K562 (cell line): ENCODE measurements around the gene GAPT. TPM values are rescaled to one million over a fixed set of nuclear protein-coding genes. Genes with fewer than 3 reads are reported as not detected.
A peak's percentile ranks its signal among the peaks of the same experiment; 100 is the strongest.

Experiments used
- ATAC-seq: fragments of 200-7000 bp; cut with Tn5 transposase; 3 replicates; pipeline ENCODE4 v1.9.1; 2020; ENCODE audit warnings: moderate library complexity
- Bru-seq: library from RNA; stranded (reverse); fragments of 400-500 nt; gene quantifications from one replicate; lab custom pipeline; 2021; lab: Mats Ljungman, UMichigan
- BruChase-seq, 2 experiments: library from RNA; stranded (reverse); fragments of 400-500 nt; gene quantifications; one replicate each; lab custom pipeline; 2021; lab: Mats Ljungman, UMichigan
- BruUV-seq: library from RNA; stranded (reverse); fragments of 400-500 nt; replicated peaks from 2 replicates; lab custom pipeline; 2021; lab: Mats Ljungman, UMichigan
- CTCF ChIA-PET: fragments of 300-600 bp; formaldehyde crosslinking; extraction: SDS; loops from one replicate; lab custom pipeline; 2021; ENCODE audit warnings: low intra/inter-chr PET ratio; lab: Yijun Ruan, JAX
- POLR2A ChIA-PET: fragments of 300-600, 350-650 bp; sonication (Branson Sonifier 250); formaldehyde crosslinking; extraction: SDS; loops from one replicate; lab custom pipeline; 2021; ENCODE audit warnings: antibody characterized with exemption, inconsistent platforms; lab: Yijun Ruan, JAX
- DNase-seq, 4 experiments: peaks; one replicate each; pipeline versions ENCODE4 v3.0.0 to v3.0.0-alpha.2; 2011 to 2018; ENCODE audit warnings: low spot score in 3 of 4, mixed read lengths in 3 of 4; ENCODE audit errors: extremely low read depth in 1 of 4
- FAIRE-seq: peaks from 2 replicates; lab custom pipeline; 2011; peaks lifted over from hg19 to GRCh38; lab: Jason Lieb, UNC
- H2AFZ ChIP-seq: 2 replicates; pipeline ENCODE4 v1.6.0; 2011; ENCODE audit warnings: low read depth, low read length, control low read depth, inconsistent platforms
- H3K27ac ChIP-seq: fragments of 200-600 bp; 3 replicates; pipeline ENCODE4 v1.8.0; 2011; ENCODE audit warnings: low read depth, mild to moderate bottlenecking, control low read depth, inconsistent platforms, low read length, moderate library complexity, mixed read lengths; ENCODE audit errors: extremely low read depth
- H3K27me3 ChIP-seq, 2 experiments: fragments of 300-600 bp in 1 of 2; 2 replicates in 1 of 2; 3 replicates in 1 of 2; pipeline versions ENCODE4 v1.6.0 to v1.8.0; 2011; ENCODE audit warnings: inconsistent platforms in 2 of 2, low read length in 2 of 2, mild to moderate bottlenecking in 1 of 2, mixed read lengths in 1 of 2, moderate library complexity in 1 of 2; ENCODE audit not compliant: control insufficient read depth in 2 of 2, insufficient read depth in 2 of 2
- H3K36me3 ChIP-seq: fragments of 300-600 bp; 3 replicates; pipeline ENCODE4 v1.8.0; 2011; ENCODE audit warnings: mild to moderate bottlenecking, low read length, inconsistent platforms; ENCODE audit not compliant: control insufficient read depth, insufficient read depth
- H3K4me1 ChIP-seq, 2 experiments: fragments of 200-600 bp in 1 of 2; replicated peaks in 1 of 2; 2 replicates in 1 of 2; 3 replicates in 1 of 2; pipeline versions ENCODE4 v1.5.1 to v1.8.0; 2011; ENCODE audit warnings: inconsistent platforms in 2 of 2, low read length in 2 of 2, mild to moderate bottlenecking in 1 of 2, mixed read lengths in 1 of 2, moderate library complexity in 1 of 2; ENCODE audit not compliant: control insufficient read depth in 2 of 2, insufficient read depth in 2 of 2
- H3K4me2 ChIP-seq: 2 replicates; pipeline ENCODE4 v1.6.1; 2011; ENCODE audit warnings: low read length, control low read depth, inconsistent platforms, mixed read lengths; ENCODE audit not compliant: insufficient read depth
- H3K4me3 ChIP-seq: fragments of 200-600 bp; sonication (generic), shearing (Covaris generic); 2 replicates; pipeline ENCODE4 v1.5.1; 2016; ENCODE audit warnings: control low read depth, inconsistent platforms
- H3K79me2 ChIP-seq: fragments of 200-600 bp; 3 replicates; pipeline ENCODE4 v1.8.0; 2011; ENCODE audit warnings: low read length, inconsistent platforms; ENCODE audit not compliant: control insufficient read depth, insufficient read depth
- H3K9ac ChIP-seq, 2 experiments: 2 replicates each; pipeline versions ENCODE4 v1.6.0 to v1.6.1; 2011; ENCODE audit warnings: low read depth in 2 of 2, low read length in 2 of 2, control low read depth in 1 of 2, inconsistent platforms in 1 of 2, mild to moderate bottlenecking in 1 of 2, mixed read lengths in 1 of 2; ENCODE audit not compliant: insufficient read depth in 1 of 2
- H3K9me1 ChIP-seq: one replicate; pipeline ENCODE4 v1.6.0; 2011; ENCODE audit warnings: inconsistent platforms, mild to moderate bottlenecking, low read length, moderate library complexity; ENCODE audit not compliant: control insufficient read depth, insufficient read depth
- H3K9me3 ChIP-seq: replicated peaks from 2 replicates; pipeline ENCODE4 v1.5.1; 2011; ENCODE audit warnings: low read depth, low read length, inconsistent platforms; ENCODE audit not compliant: control insufficient read depth, insufficient read depth
- H4K20me1 ChIP-seq: replicated peaks from 2 replicates; pipeline ENCODE4 v1.6.1; 2011; ENCODE audit warnings: low read length, inconsistent platforms, mixed read lengths; ENCODE audit not compliant: control insufficient read depth, insufficient read depth
- CBX3 ChIP-seq, 2 experiments: IDR thresholded peaks; 1 replicate in 1 of 2; 2 replicates in 1 of 2; pipeline ENCODE4 v1.6.1; 2012; ENCODE audit warnings: inconsistent platforms in 2 of 2, low read length in 2 of 2, borderline replicate concordance in 1 of 2, control low read depth in 1 of 2
- FOXM1 ChIP-seq, 2 experiments: fragments of 450-650 bp in 1 of 2; sonication (generic) in 1 of 2; formaldehyde crosslinking in 1 of 2; IDR thresholded peaks; 2 replicates each; pipeline versions ENCODE4 v1.6.1 to v1.9.0; 2017 to 2022; ENCODE audit warnings: low read depth in 2 of 2, mild to moderate bottlenecking in 2 of 2, missing genetic modification reagents in 1 of 2, moderate library complexity in 1 of 2
- GABPB1 ChIP-seq: sonication (generic); formaldehyde crosslinking; IDR thresholded peaks from 2 replicates; pipeline ENCODE4 v1.8.0; 2022; ENCODE audit warnings: mild to moderate bottlenecking, missing genetic modification reagents
- HOMEZ ChIP-seq: fragments of 250-450 bp; sonication (Bioruptor Pico); IDR thresholded peaks from 2 replicates; pipeline ENCODE4 v1.4.0; 2020; ENCODE audit warnings: mild to moderate bottlenecking, moderate library complexity
- KDM2B ChIP-seq: fragments of 250-450 bp; sonication (Bioruptor Pico); IDR thresholded peaks from 2 replicates; pipeline ENCODE4 v1.8.0; 2021; ENCODE audit warnings: mild to moderate bottlenecking, moderate library complexity
- MAX ChIP-seq: sonication (generic); formaldehyde crosslinking; IDR thresholded peaks from 2 replicates; pipeline ENCODE4 v1.9.0; 2022; ENCODE audit warnings: mild to moderate bottlenecking, missing genetic modification reagents
- RBBP5 ChIP-seq: fragments of 200-600 bp; sonication (generic); IDR thresholded peaks from 2 replicates; pipeline ENCODE4 v1.6.1; 2012; ENCODE audit warnings: borderline replicate concordance, mild to moderate bottlenecking, low read length, control low read depth, inconsistent platforms; ENCODE audit not compliant: insufficient read depth, poor library complexity, severe bottlenecking
- TSHZ1 ChIP-seq: fragments of 250-450 bp; sonication (Bioruptor Pico); IDR thresholded peaks from 2 replicates; pipeline ENCODE4 v1.4.0; 2020; ENCODE audit warnings: mild to moderate bottlenecking, moderate library complexity
- YBX1 ChIP-seq: fragments of 450-650 bp; IDR thresholded peaks from 2 replicates; pipeline ENCODE4 v1.7.1; 2016; ENCODE audit warnings: mild to moderate bottlenecking
- ZNF175 ChIP-seq: fragments of 200-800 bp; sonication (Bioruptor generic); IDR thresholded peaks from 2 replicates; pipeline ENCODE4 v1.6.1; 2016; ENCODE audit warnings: low read depth, mild to moderate bottlenecking, missing genetic modification characterization, missing compliant biosample characterization
- ZNF57 ChIP-seq: fragments of 450-650 bp; formaldehyde crosslinking; IDR thresholded peaks from 2 replicates; pipeline ENCODE4 v1.4.0; 2020; ENCODE audit warnings: mild to moderate bottlenecking, moderate library complexity
- WGBS: fragments of 100-300 bp; shearing (Covaris generic); methylation state at CpG from one replicate; pipeline ENCODE4 v1.1.6; 2016; ENCODE audit warnings: low coverage, mixed read lengths; ENCODE audit not compliant: insufficient coverage; ENCODE audit errors: missing lambda C conversion rate; 5-methylcytosine and 5-hydroxymethylcytosine counted together
- in situ Hi-C: fragments of 300-500 bp; cut with MboI; formaldehyde crosslinking; loops from 4 replicates; pipeline ENCODE4 v1.15.0; 2018; ENCODE audit warnings: inconsistent platforms, mixed read lengths
- intact Hi-C: fragments of 100-400 bp; cut with micrococcal nuclease; formaldehyde crosslinking; loops from 2 replicates; pipeline ENCODE4 v1.14.2; 2022
- long read RNA-seq, 3 experiments: library from polyadenylated mRNA in 2 of 3; library from RNA in 1 of 3; unstranded in 2 of 3; stranded (forward) in 1 of 3; transcript quantifications; one replicate each; pipeline ENCODE4 v2.0.0, GENCODE V29; 2019 to 2022
- polyA minus RNA-seq, 3 experiments: library from RNA; depleted of rRNA, polyadenylated mRNA; stranded (reverse); fragments of >200 nt; gene quantifications; 2 replicates each; pipeline ENCODE4 v1.2.3, GENCODE V29; 2011
- polyA plus RNA-seq, 8 experiments: library from polyadenylated mRNA; depleted of rRNA in 4 of 8; stranded (reverse) in 5 of 8; unstranded in 3 of 8; fragments of >200 nt; fragmentation: Nextera tagmentation in 2 of 8; fragmentation: Illumina TruSeq in 1 of 8; extraction: Ambion mirVana in 2 of 8; extraction: Trizol in 1 of 8; gene quantifications; 2 replicates each; pipeline versions ENCODE4 v1.2.1 to v1.2.3, GENCODE V29; 2011 to 2014; ENCODE audit warnings: inconsistent platforms in 1 of 8, missing spikeins in 1 of 8
- total RNA-seq, 7 experiments: library from RNA; depleted of rRNA in 6 of 7; stranded (reverse); fragments of >200 nt in 6 of 7; fragmentation: Illumina TruSeq in 2 of 7; extraction: Trizol in 2 of 7; gene quantifications; 2 replicates each; pipeline versions ENCODE4 v1.2.1 to v1.2.3, GENCODE V29; 2011 to 2021; ENCODE audit warnings: low replicate concordance in 1 of 7

The GAPT gene
- total RNA-seq (2011; cell fraction: chromatin; rRNA removed; ENCODE audit: low replicate concordance) = not detected in 2 replicates
- total RNA-seq (2011; cell fraction: nucleolus; rRNA removed) = not detected in 2 replicates
- total RNA-seq (2011; cell fraction: nucleoplasm; rRNA removed) = not detected in 2 replicates
- not detected in 2 replicates for total RNA-seq (2014; rRNA removed)
- not detected in 2 replicates for total RNA-seq (2014; rRNA removed; fragmentation: Illumina TruSeq; extraction: Trizol)
- total RNA-seq (2015; rRNA removed; fragmentation: Illumina TruSeq; extraction: Trizol) = not detected in 2 replicates
- total RNA-seq (2021) = not detected in 2 replicates
- not detected in 2 replicates for polyA plus RNA-seq (2011; rRNA removed)
- polyA plus RNA-seq (2011; cell fraction: cytosol; rRNA removed) = not detected in 2 replicates
- polyA plus RNA-seq (2011; cell fraction: nucleus; rRNA removed) = not detected in 2 replicates
- polyA plus RNA-seq (2012) = not detected in 2 replicates
- polyA plus RNA-seq (2014; fragmentation: Illumina TruSeq; extraction: Trizol) = not detected in 2 replicates
- polyA plus RNA-seq (2014; fragmentation: Nextera tagmentation; extraction: Ambion mirVana) = not detected
- not detected in 2 replicates for polyA plus RNA-seq (2014; rRNA removed)
- polyA minus RNA-seq (2011; rRNA and poly(A)+ RNA removed) = not detected in 2 replicates
- not detected in 2 replicates for polyA minus RNA-seq (2011; cell fraction: cytosol; rRNA and poly(A)+ RNA removed)
- polyA minus RNA-seq (2011; cell fraction: nucleus; rRNA and poly(A)+ RNA removed) = not detected in 2 replicates
- Bru-seq, nascent RNA = not detected
- BruChase-seq, experiment 1, labeled RNA remaining after a 2-hour chase = percentile 12 among the genes with signal in this experiment
- BruChase-seq, experiment 2, labeled RNA remaining after a 6-hour chase = not detected
- long read RNA-seq, experiment 1 = 0 reads
- long read RNA-seq, experiment 2 = 0 reads
- long read RNA-seq, experiment 3 = 0 reads

- intact Hi-C loops (no loop called here), in situ Hi-C loops (no loop called here)
- no peak for DNase-seq
- no peaks in the 10 kb centered on the region for H3K9me3 ChIP-seq
- H4K20me1 ChIP-seq = no peaks in the 10 kb centered on the region
- POLR2A ChIA-PET = no interaction called here
- no peak within 1 kb of the TSS for H3K4me3 ChIP-seq
- H3K27me3 ChIP-seq = no peaks in the 10 kb centered on the region
- no peaks in the 10 kb centered on the region for H3K9me1 ChIP-seq
- no peak within 1 kb of the TSS for H3K4me2 ChIP-seq
- CTCF ChIA-PET = no interaction called here
- FAIRE-seq = no peak
- H3K9ac ChIP-seq = no peak within 1 kb of the TSS
- H3K79me2 ChIP-seq = no peaks in the 10 kb centered on the region
- no peaks in the 10 kb centered on the region for H3K36me3 ChIP-seq
- no peak within 1 kb of the TSS for H2AFZ ChIP-seq
- no peaks in the 10 kb centered on the region for H3K4me1 ChIP-seq
- no peak within 1 kb of the TSS for H3K27ac ChIP-seq
- ATAC-seq = no peak
- under 1% methylated on average over 6 of the region's 6 CpGs for WGBS
- BruUV-seq = no TSS peak
- TF ChIP-seq GABPB1 (CRISPR knock-in tag) (no peak), KDM2B (CRISPR knock-in tag) (no peak), FOXM1 (IDR thresholded peaks at IDR 0.05; ENCODE audit: low read depth) (no peak), FOXM1 (CRISPR knock-in tag; IDR thresholded peaks at IDR 0.05; ENCODE audit: low read depth) (no peak), TSHZ1 (CRISPR knock-in tag) (no peak), ZNF57 (no peak), HOMEZ (no peak), ZNF175 (CRISPR knock-in tag) (no peak), RBBP5 (no peak), CBX3 (IDR thresholded peaks at IDR 0.05; ENCODE audit: borderline replicate concordance in 1 of 2, low read length in 2 of 2) (no peak), YBX1 (no peak), MAX (CRISPR knock-in tag) (no peak)
These were observed at the start of gene GAPT for GRCh38 chr5:58491216-58491892. Gene GAPT (plus strand): TSS chr5:58491435. CDS start chr5:58494537, 3,102 bp downstream.
